GM19463 (cell line): Measurements from ENCODE around the gene SCMH1.
"Not testable (repeated sequence)": the region's sequence is repeated elsewhere in the genome, so short reads cannot be mapped to it uniquely, and the experiment has no call there.

Source experiments
- ATAC-seq: cut with Tn5 transposase; IDR thresholded peaks from one replicate; pipeline ENCODE4 v1.9.1; 2021; ENCODE audit warnings: mild to moderate bottlenecking, moderate library complexity; ENCODE audit not compliant: unreplicated experiment

The SCMH1 gene

GRCh38 chr1:41215623-41216022, 26.5 kb downstream of the SCMH1 start:
- ATAC-seq, result no peak

- ATAC-seq, result no peak
Measured at GRCh38 chr1:41213341-41213740, 28.8 kb downstream of the SCMH1 start.

- ATAC-seq, result not testable (repeated sequence)
Measured at GRCh38 chr1:41211608-41212007, 30.5 kb downstream of the SCMH1 start.

GRCh38 chr1:41207053-41207452, 35.1 kb downstream of the SCMH1 start:
- not testable (repeated sequence) for ATAC-seq

GRCh38 chr1:41200728-41201127, 41.4 kb downstream of the SCMH1 start:
- no peak for ATAC-seq

GRCh38 chr1:41199375-41199774, 42.7 kb downstream of the SCMH1 start:
- ATAC-seq, result no peak

GRCh38 chr1:41192456-41193178, 49.5 kb downstream of the SCMH1 start:
- ATAC-seq, result no peak

- no peak for ATAC-seq
Measured at GRCh38 chr1:41184446-41184845, 57.7 kb downstream of the SCMH1 start.

- not testable (repeated sequence) for ATAC-seq
Measured at GRCh38 chr1:41178230-41178629, 63.9 kb downstream of the SCMH1 start.

GRCh38 chr1:41175546-41175945, 66.6 kb downstream of the SCMH1 start:
- no peak for ATAC-seq

GRCh38 chr1:41174170-41174569, 67.9 kb downstream of the SCMH1 start:
- no peak for ATAC-seq

- no peak for ATAC-seq
Measured at GRCh38 chr1:41173651-41174050, 68.5 kb downstream of the SCMH1 start.

- no peak for ATAC-seq
Measured at GRCh38 chr1:41171266-41171874, 70.7 kb downstream of the SCMH1 start.

- no peak for ATAC-seq
Measured at GRCh38 chr1:41169799-41170180, 72.3 kb downstream of the SCMH1 start.

- ATAC-seq, result no peak
Measured at GRCh38 chr1:41169066-41169798, 72.9 kb downstream of the SCMH1 start.

- no peak for ATAC-seq
Measured at GRCh38 chr1:41167667-41168066, 74.4 kb downstream of the SCMH1 start.

GRCh38 chr1:41164727-41165126, 77.4 kb downstream of the SCMH1 start:
- no peak for ATAC-seq

GRCh38 chr1:41162441-41162840, 79.7 kb downstream of the SCMH1 start:
- no peak for ATAC-seq

GRCh38 chr1:41161846-41162245, 80.3 kb downstream of the SCMH1 start:
- ATAC-seq, result no peak

GRCh38 chr1:41160498-41161110, 81.5 kb downstream of the SCMH1 start:
- no peak for ATAC-seq

GRCh38 chr1:41158966-41159365, 83.1 kb downstream of the SCMH1 start:
- no peak for ATAC-seq
